H7 (cell line): ENCODE data around the gene FNDC4. TPM values are rescaled to one million over a fixed set of nuclear protein-coding genes. Genes with fewer than 3 reads are reported as not detected.

ENCODE experiments used
- DNase-seq: peaks from one replicate; pipeline ENCODE4 v3.0.0; 2012
- H3K27me3 ChIP-seq: 2 replicates; pipeline ENCODE4 v1.6.0; 2011; ENCODE audit warnings: mild to moderate bottlenecking, low read length; ENCODE audit not compliant: control insufficient read depth, insufficient read depth
- H3K36me3 ChIP-seq: replicated peaks from 2 replicates; pipeline ENCODE4 v1.5.1; 2011; ENCODE audit warnings: low read length; ENCODE audit not compliant: control insufficient read depth, insufficient read depth
- H3K4me3 ChIP-seq: 2 replicates; pipeline ENCODE4 v1.5.1; 2011; ENCODE audit warnings: low read depth, mild to moderate bottlenecking, control low read depth, low read length, moderate library complexity; ENCODE audit not compliant: insufficient read depth
- total RNA-seq: library from RNA; depleted of rRNA; stranded (reverse); fragments of >200 nt; shearing (Covaris generic); gene quantifications from 2 replicates; pipeline ENCODE4 v1.2.3, GENCODE V29; 2014; rRNA removed

FNDC4 gene
- total RNA-seq, 1 experiment from 2014 or later = 7.4 TPM

DNA sequence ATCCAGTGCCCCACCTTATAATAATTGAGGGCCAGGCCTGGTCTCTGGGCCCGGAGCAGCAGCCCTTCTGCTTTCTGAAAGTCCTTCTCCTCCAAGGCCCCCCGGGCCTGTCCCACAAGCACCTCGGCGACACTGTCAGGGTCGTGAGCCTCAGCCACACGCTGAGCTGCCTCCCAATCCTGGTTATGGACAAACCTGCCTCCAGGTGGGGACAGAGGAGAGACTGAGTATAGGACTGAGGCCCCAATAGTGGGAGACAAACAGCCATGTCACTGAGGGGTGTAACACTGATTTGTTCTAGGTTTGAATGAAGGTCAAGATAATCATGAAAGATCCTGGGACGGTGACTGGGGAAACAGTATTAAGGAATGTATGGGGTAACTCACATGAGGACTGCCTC, 41.0 kb downstream of the FNDC4 start:
- H3K4me3 ChIP-seq = no peak overlapping the region
- no peaks in the 10 kb centered on the region for H3K27me3 ChIP-seq
- DNase-seq = no peak
- peaks cover 4% of the 10 kb centered on the region for H3K36me3 ChIP-seq

DNA sequence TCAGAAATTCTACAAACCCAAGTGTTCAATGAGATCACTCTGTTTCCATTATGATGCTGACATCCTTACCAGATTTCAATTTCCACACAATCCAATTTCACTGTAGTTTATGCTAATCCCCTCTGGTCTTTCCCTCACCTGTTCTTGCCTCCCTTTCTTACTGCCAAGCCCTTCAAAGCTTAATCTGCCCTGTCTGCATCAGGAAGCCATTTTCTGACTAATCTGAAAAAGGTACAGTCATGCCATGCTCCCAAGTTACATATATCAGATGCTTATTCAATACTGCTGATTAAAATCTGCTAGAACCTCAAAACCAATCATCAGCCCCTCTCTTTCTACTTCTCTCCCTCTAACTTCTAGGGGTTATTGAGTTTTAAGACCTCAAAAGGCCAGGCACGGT, 43.9 kb downstream of the FNDC4 start:
- no peak for DNase-seq
- Histone ChIP-seq H3K36me3 (peaks cover 1% of the 10 kb centered on the region; the same call in 1 of the 2 replicates), H3K27me3 (no peaks in the 10 kb centered on the region), H3K4me3 (no peak overlapping the region)

DNA sequence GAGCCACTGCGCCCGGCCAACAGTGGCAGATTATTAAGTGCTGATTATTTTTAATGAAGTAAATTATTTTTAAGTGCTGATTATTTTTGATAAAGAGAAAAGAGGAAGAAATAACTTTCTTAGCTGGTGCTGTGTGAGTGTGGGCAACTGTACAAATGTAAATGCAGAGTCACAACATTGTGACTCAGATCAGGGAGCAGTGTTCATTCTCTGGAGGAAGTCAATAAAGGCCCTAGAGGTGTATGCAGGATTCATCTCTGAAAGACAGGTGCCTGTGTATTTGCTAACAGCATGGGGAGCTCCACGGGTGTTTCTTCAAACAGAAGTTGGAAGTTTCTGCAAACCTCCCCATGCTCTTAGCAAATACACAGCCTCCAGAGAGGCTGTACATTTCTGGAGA, 46.6 kb downstream of the FNDC4 start:
- Histone ChIP-seq H3K4me3 (no peak overlapping the region), H3K27me3 (no peaks in the 10 kb centered on the region), H3K36me3 (peaks cover 2% of the 10 kb centered on the region)
- DNase-seq = no peak

DNA sequence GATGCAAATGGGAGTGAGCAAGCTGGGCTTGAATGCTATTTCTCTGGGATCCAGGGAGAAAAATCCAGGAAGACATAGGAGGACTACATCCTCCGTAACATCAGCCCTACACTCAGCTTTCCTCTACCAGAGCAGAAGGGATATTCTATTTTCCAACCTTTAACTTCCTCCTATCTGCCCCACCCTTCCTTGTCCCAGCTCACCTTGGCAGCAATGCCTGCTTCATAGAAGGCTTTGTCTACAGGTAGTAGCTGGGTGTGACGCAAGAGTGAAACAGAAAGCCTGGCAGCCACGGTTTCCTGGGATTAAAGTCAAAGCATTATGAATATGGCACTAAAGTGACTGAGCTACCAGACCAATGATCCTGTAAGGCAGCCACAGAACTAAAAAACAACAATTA, 48.9 kb downstream of the FNDC4 start:
- no peak for DNase-seq
- Histone ChIP-seq H3K4me3 (no peak overlapping the region), H3K36me3 (peaks cover 6% of the 10 kb centered on the region), H3K27me3 (no peaks in the 10 kb centered on the region)

DNA sequence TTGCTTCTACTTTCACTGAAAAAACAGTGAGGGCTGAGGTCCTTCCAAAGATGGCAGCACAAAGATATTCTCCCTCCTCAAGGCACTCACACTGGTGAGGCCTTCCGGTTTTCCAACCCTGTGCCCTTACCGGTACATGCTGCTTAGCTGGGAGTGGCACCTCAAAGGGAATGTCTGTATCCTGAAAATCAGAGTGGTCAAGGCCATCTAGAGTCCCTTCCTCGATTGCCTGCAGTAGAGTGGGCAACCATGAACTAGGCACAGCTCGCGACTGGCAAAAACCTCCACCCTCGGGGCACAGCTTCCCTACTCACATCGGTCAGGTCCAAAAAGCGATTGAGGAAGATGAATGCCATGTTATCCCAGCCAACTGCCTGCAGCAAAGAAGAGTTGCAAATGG, 49.4 kb downstream of the FNDC4 start:
- Histone ChIP-seq H3K36me3 (peaks cover 10% of the 10 kb centered on the region), H3K4me3 (no peak overlapping the region), H3K27me3 (no peaks in the 10 kb centered on the region)
- no peak for DNase-seq

DNA sequence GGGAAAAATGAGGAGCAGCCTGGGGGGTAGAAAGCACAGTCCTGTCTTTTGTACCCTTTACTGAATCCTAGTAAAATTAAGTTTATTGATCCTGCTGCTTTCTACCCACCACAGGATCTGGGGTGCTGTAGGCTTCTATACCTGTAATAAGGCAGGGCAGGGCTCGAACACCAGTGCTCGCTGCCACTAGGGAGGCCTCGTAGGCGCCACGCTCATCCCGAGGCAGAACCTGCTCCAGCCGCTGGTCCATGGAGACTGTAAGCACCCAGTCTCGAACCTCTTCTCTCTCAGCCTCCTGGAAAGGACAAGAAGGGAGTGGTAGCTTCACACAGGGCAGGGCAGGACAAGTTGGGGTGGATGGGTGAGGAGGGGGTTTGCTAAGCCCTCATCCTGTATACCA, 49.8 kb downstream of the FNDC4 start:
- Histone ChIP-seq H3K4me3 (no peak overlapping the region), H3K36me3 (peaks cover 15% of the 10 kb centered on the region), H3K27me3 (no peaks in the 10 kb centered on the region)
- DNase-seq = no peak

DNA sequence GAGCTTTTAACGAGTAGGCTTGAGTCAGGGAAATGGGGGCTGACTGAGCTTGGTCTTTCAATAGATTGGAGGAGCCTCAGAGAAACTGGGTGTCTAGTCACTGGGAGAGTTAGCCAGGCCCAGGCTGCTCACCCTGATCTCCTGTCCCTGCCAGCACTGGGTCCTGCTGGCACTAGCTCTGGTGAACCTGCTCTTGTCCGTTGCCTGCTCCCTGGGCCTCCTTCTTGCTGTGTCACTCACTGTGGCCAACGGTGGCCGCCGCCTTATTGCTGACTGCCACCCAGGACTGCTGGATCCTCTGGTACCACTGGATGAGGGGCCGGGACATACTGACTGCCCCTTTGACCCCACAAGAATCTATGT, 52.1 kb downstream of the FNDC4 start:
- no peak for DNase-seq
- Histone ChIP-seq H3K27me3 (no peaks in the 10 kb centered on the region), H3K36me3 (peaks cover 23% of the 10 kb centered on the region), H3K4me3 (peak overlapping the region; percentile 59)

DNA sequence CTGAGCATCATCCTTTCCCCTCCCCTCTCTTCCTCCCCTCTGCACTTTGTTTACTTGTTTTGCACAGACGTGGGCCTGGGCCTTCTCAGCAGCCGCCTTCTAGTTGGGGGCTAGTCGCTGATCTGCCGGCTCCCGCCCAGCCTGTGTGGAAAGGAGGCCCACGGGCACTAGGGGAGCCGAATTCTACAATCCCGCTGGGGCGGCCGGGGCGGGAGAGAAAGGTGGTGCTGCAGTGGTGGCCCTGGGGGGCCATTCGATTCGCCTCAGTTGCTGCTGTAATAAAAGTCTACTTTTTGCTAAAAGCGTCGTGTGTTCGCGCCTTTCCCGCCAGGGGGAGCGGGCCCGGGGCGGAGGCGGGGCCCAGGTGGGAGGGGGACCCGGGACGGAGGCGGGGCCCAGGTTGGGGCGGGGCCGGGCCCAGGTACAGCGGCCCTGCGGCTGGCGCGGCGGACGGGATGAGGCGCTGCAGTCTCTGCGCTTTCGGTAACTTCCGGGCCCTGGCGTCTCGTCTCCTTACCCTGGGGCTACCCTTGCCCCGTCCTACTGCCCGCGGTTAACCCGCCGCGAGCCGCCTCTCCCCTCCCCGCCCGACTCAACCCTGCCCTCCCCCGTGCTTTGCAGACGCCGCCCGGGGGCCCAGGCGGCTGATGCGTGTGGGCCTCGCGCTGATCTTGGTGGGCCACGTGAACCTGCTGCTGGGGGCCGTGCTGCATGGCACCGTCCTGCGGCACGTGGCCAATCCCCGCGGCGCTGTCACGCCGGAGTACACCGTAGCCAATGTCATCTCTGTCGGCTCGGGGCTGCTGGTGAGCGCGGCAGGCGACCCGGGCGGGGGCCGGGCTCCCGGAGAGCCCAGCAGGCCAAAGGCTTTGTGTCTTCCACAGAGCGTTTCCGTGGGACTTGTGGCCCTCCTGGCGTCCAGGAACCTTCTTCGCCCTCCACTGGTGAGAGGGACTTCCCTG, 52.8 kb downstream of the FNDC4 start, which contains the start of gene KRTCAP3:
Gene KRTCAP3 (plus strand): TSS at position 424 of the 962 bp plus-strand sequence. CDS start 32 bp downstream, at position 456.
- peak; percentile 100 for DNase-seq
- Histone ChIP-seq H3K4me3 (peak within 1 kb of the TSS; percentile 59), H3K36me3 (peaks cover 23% of the 10 kb centered on the region), H3K27me3 (no peaks in the 10 kb centered on the region)

Other genes starting within 250 kb of the FNDC4 start
- 0.89 and 1.4 TPM in 2 replicates for gene SLC30A3, start 232.2 kb downstream of the FNDC4 start, total RNA-seq
- gene DNAJC5G, start 219.8 kb downstream of the FNDC4 start, total RNA-seq = not detected in 2 replicates
- 3.4 and 5.5 TPM in 2 replicates for gene TRIM54, start 212.8 kb downstream of the FNDC4 start, total RNA-seq
- gene UCN, start 186.8 kb downstream of the FNDC4 start, total RNA-seq = 0.66 TPM in 1 of 2 replicates, not detected in the other
- gene MPV17, start 172.1 kb downstream of the FNDC4 start, total RNA-seq = 53.8 and 60.8 TPM in 2 replicates
- 147 and 152 TPM in 2 replicates for gene GTF3C2, start 138.4 kb downstream of the FNDC4 start, total RNA-seq
- 31.6 and 33.1 TPM in 2 replicates for gene EIF2B4, start 124.9 kb downstream of the FNDC4 start, total RNA-seq
- 110 and 129 TPM in 2 replicates for gene SNX17, start 124.6 kb downstream of the FNDC4 start, total RNA-seq
- 11.8 and 19.2 TPM in 2 replicates for gene ZNF513, start 114.5 kb downstream of the FNDC4 start, total RNA-seq
- gene PPM1G, start 85.6 kb downstream of the FNDC4 start, total RNA-seq = 151 and 164 TPM in 2 replicates
- gene NRBP1, start 66.6 kb downstream of the FNDC4 start, total RNA-seq = 150 and 162 TPM in 2 replicates
- gene KRTCAP3, start 52.8 kb downstream of the FNDC4 start, total RNA-seq = 9.0 and 13.4 TPM in 2 replicates
- 9.8 and 14.2 TPM in 2 replicates for gene IFT172, start 5.5 kb downstream of the FNDC4 start, total RNA-seq
- gene GCKR, start 1.6 kb upstream of the FNDC4 start, total RNA-seq = 0.07 TPM in 1 of 2 replicates, not detected in the other
- 33.4 and 37.6 TPM in 2 replicates for gene ZNF512, start 87.8 kb upstream of the FNDC4 start, total RNA-seq
- 2.3 and 3.1 TPM in 2 replicates for gene CCDC121, start 133.8 kb upstream of the FNDC4 start, total RNA-seq
- 39.2 and 41.7 TPM in 2 replicates for gene GPN1, start 133.8 kb upstream of the FNDC4 start, total RNA-seq
- gene SUPT7L, start 168.4 kb upstream of the FNDC4 start, total RNA-seq = 26.6 and 29.3 TPM in 2 replicates
- gene SLC4A1AP, start 168.7 kb upstream of the FNDC4 start, total RNA-seq = 22.8 and 30.2 TPM in 2 replicates